IMR-90 (cell line): Measurements from ENCODE around the gene NAMPT.

Experiments used
- CEBPB ChIP-seq: IDR thresholded peaks from 2 replicates; pipeline ENCODE4 v1.6.1; 2012; ENCODE audit warnings: low read depth, low read length, improper control_type of control experiment
- CHD1 ChIP-seq: IDR thresholded peaks from 2 replicates; pipeline ENCODE4 v1.6.1; 2012; ENCODE audit warnings: low read depth, low read length, improper control_type of control experiment
- MAZ ChIP-seq: IDR thresholded peaks from 2 replicates; pipeline ENCODE4 v1.6.1; 2012; ENCODE audit warnings: low read depth, mild to moderate bottlenecking, low read length, improper control_type of control experiment, moderate library complexity, borderline replicate concordance
- MXI1 ChIP-seq: IDR thresholded peaks from 2 replicates; pipeline ENCODE4 v1.6.1; 2012; ENCODE audit warnings: low read depth, mild to moderate bottlenecking, low read length, moderate library complexity, borderline replicate concordance
- POLR2A ChIP-seq: IDR thresholded peaks from 2 replicates; pipeline ENCODE4 v1.6.1; 2012; ENCODE audit warnings: mild to moderate bottlenecking, low read depth, low read length
- RFX5 ChIP-seq: IDR thresholded peaks from 2 replicates; pipeline ENCODE4 v1.8.0; 2012; ENCODE audit warnings: low read depth, mild to moderate bottlenecking, low read length, moderate library complexity
- TF ChIP-seq, protein P1 (sequence below): conservative IDR thresholded peaks from 2 replicates; pipeline ENCODE4 v1.5.1; 2012; ENCODE audit warnings: mild to moderate bottlenecking, low read depth, low read length, improper control_type of control experiment

- TF ChIP-seq, protein P1, sequence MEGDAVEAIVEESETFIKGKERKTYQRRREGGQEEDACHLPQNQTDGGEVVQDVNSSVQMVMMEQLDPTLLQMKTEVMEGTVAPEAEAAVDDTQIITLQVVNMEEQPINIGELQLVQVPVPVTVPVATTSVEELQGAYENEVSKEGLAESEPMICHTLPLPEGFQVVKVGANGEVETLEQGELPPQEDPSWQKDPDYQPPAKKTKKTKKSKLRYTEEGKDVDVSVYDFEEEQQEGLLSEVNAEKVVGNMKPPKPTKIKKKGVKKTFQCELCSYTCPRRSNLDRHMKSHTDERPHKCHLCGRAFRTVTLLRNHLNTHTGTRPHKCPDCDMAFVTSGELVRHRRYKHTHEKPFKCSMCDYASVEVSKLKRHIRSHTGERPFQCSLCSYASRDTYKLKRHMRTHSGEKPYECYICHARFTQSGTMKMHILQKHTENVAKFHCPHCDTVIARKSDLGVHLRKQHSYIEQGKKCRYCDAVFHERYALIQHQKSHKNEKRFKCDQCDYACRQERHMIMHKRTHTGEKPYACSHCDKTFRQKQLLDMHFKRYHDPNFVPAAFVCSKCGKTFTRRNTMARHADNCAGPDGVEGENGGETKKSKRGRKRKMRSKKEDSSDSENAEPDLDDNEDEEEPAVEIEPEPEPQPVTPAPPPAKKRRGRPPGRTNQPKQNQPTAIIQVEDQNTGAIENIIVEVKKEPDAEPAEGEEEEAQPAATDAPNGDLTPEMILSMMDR: no peak
- TF ChIP-seq POLR2A (no peak), CHD1 (no peak), MXI1 (no peak), MAZ (no peak), CEBPB (no peak), RFX5 (no peak)
Observed at GRCh38 chr7:106260136-106260561, 24.6 kb downstream of the NAMPT start.
